HG03064 (cell line): Measurements from ENCODE around the gene SLC38A10.

Experiments
- ATAC-seq: cut with Tn5 transposase; IDR thresholded peaks from one replicate; pipeline ENCODE4 v1.9.1; 2021; ENCODE audit warnings: low read depth; ENCODE audit not compliant: unreplicated experiment

Gene SLC38A10

DNA sequence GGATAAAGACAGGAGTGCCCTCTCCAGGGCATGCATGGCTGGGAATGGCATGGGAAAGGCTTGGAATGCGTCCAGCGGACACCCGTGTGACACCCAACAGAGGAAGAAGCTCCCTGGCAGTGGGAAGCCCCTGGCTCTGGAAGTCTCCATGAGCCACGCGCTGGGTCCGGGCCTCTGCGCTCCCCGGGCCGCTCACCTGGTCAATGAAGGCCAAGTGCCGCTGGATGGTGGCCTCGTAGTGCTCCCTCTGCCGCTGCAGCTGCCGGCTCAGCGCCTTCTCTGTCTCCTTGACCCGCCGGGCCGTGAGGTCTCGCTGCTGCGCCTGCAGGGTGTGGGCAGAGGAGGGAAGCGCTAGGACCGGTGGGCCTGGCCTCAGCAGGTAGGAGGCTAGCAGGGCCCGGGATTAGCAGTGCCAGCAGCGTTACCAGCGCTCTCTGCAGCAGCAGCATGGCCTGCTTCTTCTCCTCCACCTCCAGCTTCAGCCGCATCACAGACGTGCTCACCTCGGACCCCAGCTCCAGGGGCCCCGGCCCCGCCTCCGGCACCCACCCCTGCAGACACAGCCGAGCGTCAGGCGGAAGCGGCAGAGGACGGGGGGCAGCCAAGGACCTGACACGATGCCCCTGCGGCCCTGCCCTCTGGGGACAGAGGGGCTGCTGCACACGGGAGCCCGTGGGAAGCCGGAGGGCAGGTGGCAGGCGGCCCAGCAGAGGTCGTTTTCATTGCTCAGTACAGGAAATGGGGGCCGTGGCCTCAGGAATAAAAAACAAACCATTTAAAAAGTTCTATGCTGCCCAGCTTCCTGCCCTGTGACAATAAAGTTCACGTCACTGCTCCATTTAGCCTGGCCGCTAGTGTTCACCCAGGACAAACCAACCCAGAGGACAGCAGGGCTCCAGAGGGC lies 98.3 kb downstream of the SLC38A10 start:
- ATAC-seq = no peak

DNA sequence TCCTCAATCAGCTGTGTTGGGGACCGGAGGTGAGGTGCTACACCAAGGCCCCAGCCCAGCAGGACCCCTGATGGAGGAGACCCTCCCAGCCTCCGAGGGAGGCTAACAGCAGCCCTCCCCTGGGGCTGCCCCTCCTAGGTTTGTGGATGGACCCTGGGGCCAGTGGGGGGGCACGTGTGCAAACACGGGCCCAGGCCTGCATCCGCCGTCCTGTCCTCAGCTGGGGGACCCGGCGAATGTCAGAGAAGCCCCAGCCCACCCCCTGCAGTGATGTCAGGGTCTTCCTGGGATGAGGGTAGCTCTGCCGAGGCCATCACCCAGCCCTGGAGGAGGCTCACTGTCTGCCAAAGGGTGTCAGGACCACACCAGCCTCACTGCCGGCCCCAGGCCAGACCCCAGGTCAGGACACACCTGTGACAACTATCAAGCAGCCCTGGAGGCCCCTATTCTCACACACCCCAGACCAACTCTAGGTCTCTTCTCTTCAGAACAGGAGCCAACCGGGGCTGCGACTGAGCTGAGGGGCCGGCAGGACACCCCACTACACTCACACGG lies 99.1 kb downstream of the SLC38A10 start:
- no peak for ATAC-seq
